Peyer's patch (tissue), 4 donors: ENCODE measurements around the gene DDX41. TPM values are rescaled to one million over a fixed set of nuclear protein-coding genes. Genes with fewer than 3 reads are reported as not detected.

Experiments
- DNase-seq, 3 donors: peaks; one replicate each; pipeline ENCODE4 v3.0.0-alpha.2; 2017 to 2019
- H3K27ac ChIP-seq, 4 donors: fragments of 200-600 bp; sonication (generic); one replicate each; pipeline ENCODE4 v1.5.1; 2016 to 2019
- H3K27me3 ChIP-seq, 2 donors: fragments of 200-600 bp; sonication (generic); one replicate each; pipeline ENCODE4 v1.5.1; 2019
- H3K36me3 ChIP-seq, 3 donors: fragments of 200-600 bp; sonication (generic); one replicate each; pipeline ENCODE4 v1.5.1; 2016 to 2019
- H3K4me1 ChIP-seq, 4 donors: fragments of 200-600 bp; sonication (generic); one replicate each; pipeline ENCODE4 v1.5.1; 2016 to 2019
- H3K4me3 ChIP-seq, 4 donors: fragments of 200-600 bp; sonication (generic); 1 replicate in 3 of 4; 2 replicates in 1 of 4; pipeline ENCODE4 v1.5.1; 2016 to 2019; ENCODE audit warnings: mild to moderate bottlenecking in 1 of 4
- H3K9me3 ChIP-seq, 4 donors: fragments of 200-600 bp; sonication (generic); one replicate each; pipeline ENCODE4 v1.5.1; 2016 to 2019; ENCODE audit warnings: mild to moderate bottlenecking in 1 of 4
- POLR2A ChIP-seq, 2 donors: fragments of 450-650 bp; IDR thresholded peaks; one replicate each; pipeline ENCODE4 v1.5.1; 2017; ENCODE audit warnings: antibody characterized with exemption in 2 of 2, mild to moderate bottlenecking in 2 of 2, moderate library complexity in 2 of 2
- total RNA-seq, 4 donors: library from RNA; depleted of rRNA; stranded (reverse); fragments of >200 nt; gene quantifications; one replicate each; pipeline ENCODE4 v1.1.0, GENCODE V29; 2016
- TF ChIP-seq, protein P1 (sequence below), 6 experiments: fragments of 450-650 bp in 4 of 6; fragments of 200-600 bp in 2 of 6; sonication (generic) in 1 of 6; IDR thresholded peaks; one replicate each; pipeline ENCODE4 v1.5.1; 2017 to 2019; ENCODE audit warnings: antibody characterized with exemption in 6 of 6, mild to moderate bottlenecking in 3 of 6, moderate library complexity in 1 of 6

The DDX41 gene
- total RNA-seq, 4 donors from 2014 or later: 103 to 168 (median 118) TPM

DNA sequence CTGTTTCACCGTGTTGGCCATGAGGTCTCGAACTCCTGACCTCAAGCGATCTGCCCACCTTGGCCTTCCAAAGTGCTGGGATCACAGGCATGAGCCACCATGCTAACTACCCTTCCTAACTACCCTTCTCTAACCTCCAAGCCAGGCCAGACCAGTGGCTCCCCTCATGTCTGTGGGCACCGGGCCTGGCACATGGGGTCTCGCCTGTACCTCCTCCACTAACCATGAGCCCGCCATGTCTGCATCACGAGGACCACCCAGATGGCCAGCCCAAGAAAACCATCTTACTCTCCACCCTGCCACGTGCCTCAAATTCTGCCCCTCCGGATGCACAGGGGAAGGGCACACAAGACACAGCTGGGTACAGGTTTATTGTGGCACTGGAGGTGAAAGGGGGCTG lies 33.7 kb downstream of the DDX41 start:
- TF ChIP-seq, protein P1, sequence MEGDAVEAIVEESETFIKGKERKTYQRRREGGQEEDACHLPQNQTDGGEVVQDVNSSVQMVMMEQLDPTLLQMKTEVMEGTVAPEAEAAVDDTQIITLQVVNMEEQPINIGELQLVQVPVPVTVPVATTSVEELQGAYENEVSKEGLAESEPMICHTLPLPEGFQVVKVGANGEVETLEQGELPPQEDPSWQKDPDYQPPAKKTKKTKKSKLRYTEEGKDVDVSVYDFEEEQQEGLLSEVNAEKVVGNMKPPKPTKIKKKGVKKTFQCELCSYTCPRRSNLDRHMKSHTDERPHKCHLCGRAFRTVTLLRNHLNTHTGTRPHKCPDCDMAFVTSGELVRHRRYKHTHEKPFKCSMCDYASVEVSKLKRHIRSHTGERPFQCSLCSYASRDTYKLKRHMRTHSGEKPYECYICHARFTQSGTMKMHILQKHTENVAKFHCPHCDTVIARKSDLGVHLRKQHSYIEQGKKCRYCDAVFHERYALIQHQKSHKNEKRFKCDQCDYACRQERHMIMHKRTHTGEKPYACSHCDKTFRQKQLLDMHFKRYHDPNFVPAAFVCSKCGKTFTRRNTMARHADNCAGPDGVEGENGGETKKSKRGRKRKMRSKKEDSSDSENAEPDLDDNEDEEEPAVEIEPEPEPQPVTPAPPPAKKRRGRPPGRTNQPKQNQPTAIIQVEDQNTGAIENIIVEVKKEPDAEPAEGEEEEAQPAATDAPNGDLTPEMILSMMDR (IDR thresholded peaks at IDR 0.05): no peak
- no peak for TF ChIP-seq POLR2A (IDR thresholded peaks at IDR 0.05)
- peaks cover 0 to 14% (median 0%) of the 10 kb centered on the region in 3 donors for H3K36me3 ChIP-seq

DNA sequence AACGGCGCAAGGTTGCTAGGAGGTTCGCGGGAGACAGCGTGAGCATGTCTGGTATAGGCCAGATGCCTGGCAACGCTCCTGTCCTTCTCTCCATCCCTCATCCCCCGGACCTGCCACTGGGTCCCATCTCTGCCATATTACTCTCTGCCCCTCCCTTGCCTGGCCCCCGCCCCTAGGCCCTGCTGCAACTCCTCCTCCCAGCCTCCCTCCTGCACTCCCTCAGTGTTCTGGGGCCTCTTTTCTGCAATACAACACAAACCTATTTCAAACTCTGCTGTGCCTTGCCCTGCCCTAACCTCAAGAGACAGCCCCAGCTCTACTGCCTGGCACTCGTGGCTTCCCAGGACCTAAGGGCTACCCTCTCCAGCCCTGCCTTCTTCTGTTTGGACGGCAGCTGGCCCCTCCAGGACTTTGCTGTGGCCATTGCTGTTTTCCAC lies 34.4 kb downstream of the DDX41 start:
- no peak for DNase-seq
- no peak overlapping the region for H3K4me3 ChIP-seq
- H3K36me3 ChIP-seq: peaks cover 0 to 8% (median 0%) of the 10 kb centered on the region in 3 donors
- H3K27ac ChIP-seq: no peak overlapping the region
- no peaks in the 10 kb centered on the region for H3K9me3 ChIP-seq
- TF ChIP-seq, protein P1 (IDR thresholded peaks at IDR 0.05): no peak
- TF ChIP-seq POLR2A (IDR thresholded peaks at IDR 0.05): no peak
- H3K4me1 ChIP-seq: peaks cover 0 to 19% (median 0%) of the 10 kb centered on the region in 4 donors
- H3K27me3 ChIP-seq: no peaks in the 10 kb centered on the region

More for the DNA sequence above, 33.7 kb downstream of the DDX41 start:
- Histone ChIP-seq H3K4me3 (no peak overlapping the region), H3K27ac (no peak overlapping the region), H3K9me3 (no peaks in the 10 kb centered on the region), H3K4me1 (peaks cover 0 to 19% (median 0%) of the 10 kb centered on the region in 4 donors), H3K27me3 (no peaks in the 10 kb centered on the region)
- DNase-seq: no peak

DNA sequence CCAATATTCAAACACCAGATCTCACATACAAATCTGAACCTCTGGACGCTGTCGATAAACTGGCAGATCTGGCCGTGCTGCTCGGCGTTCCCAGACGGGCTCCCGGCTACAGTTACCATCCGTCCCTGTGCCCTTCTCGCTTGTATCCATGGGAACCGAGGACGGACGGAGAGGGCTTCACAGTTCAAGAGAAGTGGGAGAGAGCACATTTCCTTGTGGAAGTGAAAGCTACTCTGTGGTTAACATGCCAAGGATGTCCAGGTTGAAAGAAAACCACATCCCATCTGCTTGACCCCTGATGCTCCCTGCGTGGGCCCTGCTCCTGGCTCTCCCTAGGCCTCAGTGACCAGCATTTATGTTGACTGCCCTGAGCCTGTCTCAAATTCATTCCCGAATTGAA lies 37.0 kb downstream of the DDX41 start:
- no peak for DNase-seq
- Histone ChIP-seq H3K4me3 (no peak overlapping the region), H3K9me3 (no peaks in the 10 kb centered on the region), H3K27ac (peak overlapping the region in 3 of 4 donors; percentile 40 to 71 (median 62)), H3K27me3 (no peaks in the 10 kb centered on the region), H3K36me3 (no peaks in the 10 kb centered on the region), H3K4me1 (peaks cover 0 to 27% (median 0%) of the 10 kb centered on the region in 4 donors)
- TF ChIP-seq POLR2A (IDR thresholded peaks at IDR 0.05): no peak
- TF ChIP-seq, protein P1 (IDR thresholded peaks at IDR 0.05): no peak

DNA sequence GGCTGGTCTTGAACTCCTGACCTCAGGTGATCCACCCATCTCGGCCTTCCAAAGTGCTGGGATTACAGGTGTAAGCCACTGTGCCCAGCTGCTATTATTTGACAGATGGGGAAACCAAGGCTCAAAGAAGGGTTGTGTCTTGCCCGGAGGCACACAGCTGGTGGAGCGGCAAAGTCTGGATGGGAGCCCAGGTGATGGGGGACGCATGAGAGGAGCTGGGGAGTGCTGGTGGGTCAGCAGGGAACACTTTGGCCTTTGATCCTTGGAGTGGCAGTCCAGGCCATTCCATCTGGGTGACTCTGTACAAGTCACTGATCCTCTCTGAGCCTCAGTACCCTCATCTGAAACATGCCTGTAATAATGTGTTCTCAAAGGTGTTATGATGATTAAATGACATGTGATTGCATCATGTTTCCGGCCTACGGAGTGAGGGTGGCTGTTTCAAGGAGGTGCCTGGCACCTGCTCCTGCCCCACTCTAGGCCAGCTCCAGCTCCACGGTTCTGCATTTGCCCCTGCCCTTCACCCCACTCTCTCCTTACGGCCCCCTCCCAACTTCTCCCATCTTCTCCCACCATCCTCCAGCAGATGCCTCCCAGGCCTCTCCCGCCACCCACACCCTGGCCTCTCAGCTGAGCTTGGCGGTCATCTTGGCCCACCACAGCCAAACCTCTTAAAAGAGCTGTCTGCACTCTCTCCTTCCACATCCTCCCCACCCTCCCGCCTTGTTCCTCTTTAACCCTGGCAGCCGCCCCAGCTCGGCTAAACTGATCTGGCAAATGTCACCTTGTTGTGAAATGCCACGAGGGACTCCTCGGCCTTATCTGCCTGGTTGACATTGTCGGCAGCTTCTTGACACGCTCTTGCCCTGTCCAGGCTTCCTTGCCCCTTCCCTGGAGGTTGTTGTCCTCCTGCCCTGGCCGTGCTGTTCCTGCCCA lies 37.8 kb downstream of the DDX41 start:
- Histone ChIP-seq H3K27me3 (no peaks in the 10 kb centered on the region), H3K27ac (peak overlapping the region in 3 of 4 donors; percentile 40 to 71 (median 62)), H3K4me3 (no peak overlapping the region), H3K9me3 (no peaks in the 10 kb centered on the region), H3K36me3 (no peaks in the 10 kb centered on the region), H3K4me1 (peaks cover 0 to 28% (median 0%) of the 10 kb centered on the region in 4 donors)
- TF ChIP-seq, protein P1 (IDR thresholded peaks at IDR 0.05): no peak
- no peak for TF ChIP-seq POLR2A (IDR thresholded peaks at IDR 0.05)
- peak in 2 of 3 donors; percentile 48 to 73 for DNase-seq

DNA sequence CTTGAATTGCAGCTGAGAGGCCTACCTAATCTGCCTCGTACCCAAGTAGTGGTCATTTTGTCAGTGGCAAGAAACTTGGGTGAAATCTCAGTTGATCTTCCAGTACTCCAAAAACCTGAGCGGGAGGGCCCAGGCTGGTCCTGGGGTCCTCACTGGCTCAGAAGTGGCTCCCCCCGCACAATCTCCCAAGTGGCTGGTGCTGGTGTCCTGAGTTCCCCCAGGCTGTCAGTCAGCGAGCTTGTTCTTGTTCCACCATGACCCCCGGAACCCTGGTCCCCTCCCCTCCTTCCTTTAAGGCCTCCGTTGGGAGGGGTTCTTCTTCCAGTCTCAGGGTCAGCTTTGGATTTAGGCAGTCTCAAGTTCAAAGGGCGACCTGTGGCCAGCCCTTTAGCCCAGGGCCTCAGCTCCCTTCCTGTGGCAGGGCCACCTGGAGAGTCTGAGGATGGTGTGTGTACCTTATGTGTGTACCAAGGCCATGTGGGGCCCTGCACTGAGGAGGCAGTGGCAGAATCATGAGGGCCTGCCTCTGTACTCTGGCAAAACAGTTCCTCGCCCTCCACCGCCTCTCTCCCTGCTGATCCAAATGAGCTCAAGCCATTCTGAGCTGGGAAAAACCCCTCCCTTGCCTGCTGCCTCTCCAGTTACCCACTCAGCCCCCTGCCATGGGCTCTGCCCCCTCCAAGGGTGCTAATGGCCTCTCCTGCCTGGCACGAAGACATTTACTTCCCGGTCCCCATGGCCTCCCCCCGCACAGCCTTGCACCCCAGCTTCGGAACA lies 38.9 kb downstream of the DDX41 start:
- H3K27me3 ChIP-seq: no peaks in the 10 kb centered on the region
- no peaks in the 10 kb centered on the region for H3K36me3 ChIP-seq
- H3K4me1 ChIP-seq: peaks cover 0 to 32% (median 2%) of the 10 kb centered on the region in 4 donors
- TF ChIP-seq, protein P1 (IDR thresholded peaks at IDR 0.05): no peak
- no peak for TF ChIP-seq POLR2A (IDR thresholded peaks at IDR 0.05)
- no peak overlapping the region for H3K4me3 ChIP-seq
- peak overlapping the region in 1 of 4 donors; percentile 71 for H3K27ac ChIP-seq
- H3K9me3 ChIP-seq: no peaks in the 10 kb centered on the region
- no peak for DNase-seq
